ENCODE data around the gene VSIG1. TPM values are rescaled to one million over a fixed set of nuclear protein-coding genes. Genes with fewer than 3 reads are reported as not detected.

VSIG1 gene
- total RNA-seq, 1 donor from 2014 or later: 0.51 TPM

Other genes starting within 250 kb of the VSIG1 start
- 114 and 159 TPM in 2 replicates for gene MID2, start 219.2 kb upstream of the VSIG1 start, total RNA-seq
- gene TEX13B, start 62.7 kb upstream of the VSIG1 start, total RNA-seq: not detected in 2 replicates
- 89.8 and 107 TPM in 2 replicates for gene PSMD10, start 46.5 kb downstream of the VSIG1 start, total RNA-seq
- 30.4 and 34.7 TPM in 2 replicates for gene ATG4A, start 46.7 kb downstream of the VSIG1 start, total RNA-seq

Measured in dermis blood vessel endothelial cell (primary cell).